ENCODE measurements around the gene SERPINE3.

DNA sequence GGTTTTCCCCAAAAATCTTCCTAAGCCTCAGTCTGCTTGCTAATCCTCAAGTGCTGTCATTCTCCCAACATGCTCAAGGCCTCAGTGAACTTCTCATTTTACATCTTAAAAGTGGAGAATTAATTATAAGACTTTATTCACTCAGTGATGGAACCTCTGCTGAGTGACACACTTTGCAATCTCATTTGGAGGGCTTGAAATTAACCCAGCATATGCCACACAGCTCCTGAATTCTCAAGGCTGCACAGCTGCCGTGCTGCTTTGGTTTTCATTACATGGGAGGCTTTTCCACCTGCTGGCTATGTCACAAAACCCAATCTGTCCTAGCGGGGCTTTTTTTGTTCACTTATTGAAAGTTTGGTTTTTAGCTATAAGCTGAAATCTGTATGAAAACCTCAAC is 28.3 kb upstream of the SERPINE3 start:
- TF ChIP-seq POLR2A (IDR thresholded peaks at IDR 0.05) (no peak), EP300 (IDR thresholded peaks at IDR 0.05) (no peak), POLR2AphosphoS5 (IDR thresholded peaks at IDR 0.05) (no peak)
- TF ChIP-seq, protein P1, sequence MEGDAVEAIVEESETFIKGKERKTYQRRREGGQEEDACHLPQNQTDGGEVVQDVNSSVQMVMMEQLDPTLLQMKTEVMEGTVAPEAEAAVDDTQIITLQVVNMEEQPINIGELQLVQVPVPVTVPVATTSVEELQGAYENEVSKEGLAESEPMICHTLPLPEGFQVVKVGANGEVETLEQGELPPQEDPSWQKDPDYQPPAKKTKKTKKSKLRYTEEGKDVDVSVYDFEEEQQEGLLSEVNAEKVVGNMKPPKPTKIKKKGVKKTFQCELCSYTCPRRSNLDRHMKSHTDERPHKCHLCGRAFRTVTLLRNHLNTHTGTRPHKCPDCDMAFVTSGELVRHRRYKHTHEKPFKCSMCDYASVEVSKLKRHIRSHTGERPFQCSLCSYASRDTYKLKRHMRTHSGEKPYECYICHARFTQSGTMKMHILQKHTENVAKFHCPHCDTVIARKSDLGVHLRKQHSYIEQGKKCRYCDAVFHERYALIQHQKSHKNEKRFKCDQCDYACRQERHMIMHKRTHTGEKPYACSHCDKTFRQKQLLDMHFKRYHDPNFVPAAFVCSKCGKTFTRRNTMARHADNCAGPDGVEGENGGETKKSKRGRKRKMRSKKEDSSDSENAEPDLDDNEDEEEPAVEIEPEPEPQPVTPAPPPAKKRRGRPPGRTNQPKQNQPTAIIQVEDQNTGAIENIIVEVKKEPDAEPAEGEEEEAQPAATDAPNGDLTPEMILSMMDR (IDR thresholded peaks at IDR 0.05): no peak
